Measurements from ENCODE around the gene EVA1A. TPM values are rescaled to one million over a fixed set of nuclear protein-coding genes. Genes with fewer than 3 reads are reported as not detected.
"Not testable (repeated sequence)": the region's sequence is repeated elsewhere in the genome, so short reads cannot be mapped to it uniquely, and the experiment has no call there.

The EVA1A gene
- total RNA-seq, 1 donor from 2014 or later, result 2.3 TPM

DNA sequence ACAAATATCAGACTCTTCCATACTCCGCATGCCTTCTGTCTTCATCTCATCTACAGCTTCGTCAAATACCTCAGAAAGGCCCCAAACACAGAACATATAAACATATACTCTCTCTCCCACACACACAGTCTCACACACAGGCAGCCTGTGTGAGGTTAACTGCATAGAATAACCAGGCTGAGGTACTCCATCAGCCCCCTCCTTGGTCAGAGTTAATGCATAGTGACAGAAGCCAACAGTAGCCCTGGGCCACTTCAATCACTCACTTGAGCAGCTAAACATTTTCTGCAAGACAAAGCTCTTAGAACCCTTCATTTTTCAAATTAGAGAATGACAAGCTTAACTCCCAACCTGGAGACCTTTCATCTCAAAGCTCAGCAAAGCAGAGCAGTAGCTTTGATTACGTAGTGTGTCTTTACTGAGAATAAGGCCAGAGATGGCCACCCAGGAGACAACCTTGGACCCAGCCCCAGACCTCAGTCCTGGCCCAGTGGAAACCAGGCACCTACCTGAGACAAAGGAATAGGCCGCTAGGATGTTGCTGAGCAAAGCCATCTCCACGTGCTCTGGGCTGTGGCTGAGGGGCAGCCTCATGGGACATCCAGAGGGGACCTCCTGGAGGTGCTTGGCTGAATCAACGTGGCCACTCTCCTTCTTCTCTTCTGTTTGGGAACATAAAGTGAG is 43.0 kb downstream of the EVA1A start:
- no peak for DNase-seq (ENCODE audit: low spot score)

DNA sequence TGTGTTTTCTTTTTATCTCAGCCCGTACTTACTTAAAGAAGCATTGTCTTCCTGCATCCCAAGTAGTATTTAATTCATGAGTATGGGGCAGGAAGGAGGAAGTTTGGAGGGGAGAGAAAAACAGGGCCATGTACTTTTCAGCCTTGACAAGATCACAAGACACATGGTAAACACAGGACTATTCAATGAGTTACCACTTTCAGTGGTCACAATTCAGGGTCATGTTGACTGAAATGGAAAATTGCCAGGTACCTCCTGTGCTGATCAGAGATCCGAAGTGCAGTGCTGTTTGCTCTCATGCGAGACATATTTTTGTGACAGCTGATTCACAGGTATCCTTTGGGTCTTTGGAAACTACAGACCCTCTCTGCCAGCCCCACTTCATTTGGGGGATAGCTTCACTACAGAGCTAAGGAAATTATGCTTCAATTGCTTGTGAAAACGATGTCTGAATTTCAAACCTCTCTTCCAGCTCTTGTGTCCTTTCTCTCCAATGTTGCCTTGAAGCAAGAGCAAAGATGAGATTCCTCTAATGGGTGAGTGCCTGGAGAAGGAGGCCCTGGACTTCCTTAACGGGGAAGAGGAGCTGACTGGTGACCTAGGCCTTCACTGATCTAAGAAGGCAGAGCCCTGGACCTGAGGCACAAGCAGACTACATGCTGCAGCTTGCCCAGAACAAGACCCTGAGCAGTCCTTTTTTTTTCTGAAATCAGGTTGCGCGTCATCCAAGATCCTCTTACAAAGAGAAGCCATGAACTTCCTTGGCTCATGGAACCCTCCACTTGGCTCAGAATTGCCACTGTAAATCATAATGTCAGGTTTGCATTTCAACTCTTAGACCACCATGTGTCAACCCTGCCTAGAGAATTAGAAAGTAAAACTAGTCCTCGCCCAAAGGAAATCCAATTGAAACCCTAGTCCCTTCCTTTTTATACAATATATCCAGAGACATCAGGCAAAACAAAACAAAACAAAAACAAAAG is 44.1 kb downstream of the EVA1A start:
- no peak for DNase-seq (ENCODE audit: low spot score)

DNA sequence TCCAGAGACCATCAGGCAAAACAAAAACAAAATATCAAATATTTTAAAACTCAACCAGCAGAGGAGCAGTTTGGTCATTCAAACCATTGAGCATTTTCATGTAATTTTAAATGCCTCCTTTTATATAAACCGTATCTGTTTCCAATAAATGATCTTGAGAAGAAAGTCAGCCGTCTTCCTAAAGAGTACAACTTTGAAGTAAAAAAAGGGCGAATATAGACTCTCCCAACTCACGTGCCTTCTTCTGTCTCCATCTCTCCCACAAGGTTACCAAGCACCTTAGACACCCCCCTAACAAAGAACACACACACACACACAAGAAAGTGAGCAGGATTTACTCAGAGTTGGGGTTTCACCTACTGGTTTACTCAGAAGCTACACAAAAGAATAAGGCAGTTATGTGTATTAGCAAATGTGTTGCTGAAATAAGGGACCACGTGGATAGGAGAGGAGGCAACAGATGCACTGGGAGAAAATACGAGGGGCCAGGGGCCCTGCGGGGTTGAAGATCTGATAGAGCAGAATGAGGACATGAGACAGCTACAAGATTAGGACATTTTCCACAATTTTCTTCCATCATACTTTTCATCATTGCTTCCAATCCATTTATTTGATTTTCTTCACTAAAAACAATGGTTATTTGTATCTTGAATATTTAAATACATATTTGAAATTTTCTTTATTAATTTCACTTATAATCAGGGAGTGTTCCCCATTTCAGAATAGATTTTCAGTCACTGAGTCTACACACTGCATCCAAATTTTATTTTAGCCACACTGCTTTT is 45.0 kb downstream of the EVA1A start:
- no peak for DNase-seq (ENCODE audit: low spot score)

- DNase-seq (ENCODE audit: low spot score), result no peak
Measured at GRCh38 chr2:75513616-75514170, 47.0 kb downstream of the EVA1A start.

- DNase-seq (ENCODE audit: low spot score), result no peak
Measured at GRCh38 chr2:75512455-75513212, 48.1 kb downstream of the EVA1A start.

DNA sequence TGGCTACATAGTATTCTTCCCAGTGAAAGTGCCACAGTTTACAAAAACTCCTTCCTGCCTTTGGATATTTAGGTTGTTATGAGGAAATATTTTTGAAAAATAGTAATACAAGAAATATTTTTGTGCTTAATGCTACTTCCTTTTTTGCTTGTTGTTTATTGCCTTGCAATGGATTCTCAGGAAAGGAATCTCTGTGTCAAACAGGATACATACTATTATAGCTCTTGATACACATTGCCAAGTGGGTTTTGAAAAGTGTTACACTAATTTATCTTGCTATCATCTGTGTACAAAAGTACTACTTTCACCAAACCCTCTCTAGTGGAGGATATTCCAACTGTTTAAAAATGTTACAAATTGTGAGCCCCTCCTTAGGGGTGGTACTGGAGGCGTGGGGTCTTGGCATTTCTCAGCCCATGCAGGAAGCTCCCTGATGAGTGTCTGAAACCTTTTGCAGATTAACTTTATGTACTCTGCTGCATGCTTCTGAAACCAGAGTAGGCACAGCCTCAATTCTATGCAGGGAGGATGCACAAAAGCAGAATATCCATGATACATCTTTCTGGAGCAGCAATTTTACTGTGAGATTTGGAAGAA is 54.5 kb downstream of the EVA1A start:
- DNase-seq (ENCODE audit: low spot score), result no peak

DNA sequence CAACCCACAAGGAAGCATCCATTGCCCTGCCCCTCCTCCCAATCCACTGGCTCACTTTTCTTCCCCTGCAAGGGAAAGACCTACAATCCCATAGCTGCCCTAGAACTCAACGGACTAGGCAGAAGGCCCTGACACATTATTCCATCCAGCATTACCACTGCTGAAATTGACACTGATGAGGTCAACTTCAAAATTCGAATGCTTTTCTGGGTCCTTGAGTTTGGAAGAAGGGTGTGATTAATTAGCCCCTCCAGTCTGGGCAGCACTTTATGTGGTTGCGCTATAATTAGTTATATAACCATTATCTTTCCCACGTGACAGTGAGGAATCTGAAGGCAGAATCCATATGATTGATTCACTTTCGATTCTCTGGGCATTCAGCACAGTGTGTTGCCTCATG is 55.7 kb downstream of the EVA1A start:
- DNase-seq (ENCODE audit: low spot score), result no peak

- DNase-seq (ENCODE audit: low spot score), result no peak
Measured at GRCh38 chr2:75503048-75503607, 57.6 kb downstream of the EVA1A start.

GRCh38 chr2:75500633-75501032 is 60.1 kb downstream of the EVA1A start:
- no peak for DNase-seq (ENCODE audit: low spot score)

DNA sequence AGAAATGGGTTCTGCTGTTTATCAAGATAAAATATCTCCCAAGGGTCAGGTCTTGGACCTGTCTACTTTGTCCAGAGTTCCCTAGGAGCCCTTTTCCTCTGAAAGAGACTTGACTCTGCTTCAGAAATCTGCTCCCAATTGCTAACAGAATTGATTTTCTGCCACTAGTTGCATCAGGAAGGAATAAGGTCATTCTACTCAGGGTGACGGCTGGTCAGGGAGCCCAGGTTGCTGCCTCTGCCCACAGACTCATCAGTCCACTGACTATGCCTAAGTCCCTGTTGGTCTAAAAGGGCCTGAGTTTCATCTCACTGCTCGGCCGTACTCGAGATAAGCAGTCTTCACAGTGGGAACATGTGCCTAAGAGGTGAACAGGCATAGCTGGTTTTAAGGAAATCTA is 61.2 kb downstream of the EVA1A start:
- DNase-seq (ENCODE audit: low spot score), result no peak

- no peak for DNase-seq (ENCODE audit: low spot score)
Measured at GRCh38 chr2:75498907-75499306, 61.8 kb downstream of the EVA1A start.

GRCh38 chr2:75497256-75497655 is 63.5 kb downstream of the EVA1A start:
- no peak for DNase-seq (ENCODE audit: low spot score)

DNA sequence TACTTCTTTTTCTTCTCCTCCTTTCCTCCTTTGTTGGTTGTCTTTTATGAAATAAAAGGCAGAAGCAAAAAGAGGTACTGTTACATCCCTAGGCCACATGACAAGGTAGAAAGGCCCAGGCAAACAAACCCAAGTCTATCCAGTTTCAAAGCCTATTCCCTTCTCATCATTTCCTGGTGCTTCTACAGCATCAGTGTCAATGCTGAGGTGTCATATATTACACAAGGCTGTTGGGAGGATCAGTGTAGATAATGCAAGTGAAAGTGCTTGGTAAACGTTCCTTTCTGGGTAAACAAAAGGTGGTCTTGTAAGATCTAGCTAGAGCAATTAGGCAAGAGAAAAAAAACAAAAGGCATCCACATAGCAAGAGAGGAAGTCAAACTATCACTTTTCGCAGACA is 64.9 kb downstream of the EVA1A start:
- no peak for DNase-seq (ENCODE audit: low spot score)

DNA sequence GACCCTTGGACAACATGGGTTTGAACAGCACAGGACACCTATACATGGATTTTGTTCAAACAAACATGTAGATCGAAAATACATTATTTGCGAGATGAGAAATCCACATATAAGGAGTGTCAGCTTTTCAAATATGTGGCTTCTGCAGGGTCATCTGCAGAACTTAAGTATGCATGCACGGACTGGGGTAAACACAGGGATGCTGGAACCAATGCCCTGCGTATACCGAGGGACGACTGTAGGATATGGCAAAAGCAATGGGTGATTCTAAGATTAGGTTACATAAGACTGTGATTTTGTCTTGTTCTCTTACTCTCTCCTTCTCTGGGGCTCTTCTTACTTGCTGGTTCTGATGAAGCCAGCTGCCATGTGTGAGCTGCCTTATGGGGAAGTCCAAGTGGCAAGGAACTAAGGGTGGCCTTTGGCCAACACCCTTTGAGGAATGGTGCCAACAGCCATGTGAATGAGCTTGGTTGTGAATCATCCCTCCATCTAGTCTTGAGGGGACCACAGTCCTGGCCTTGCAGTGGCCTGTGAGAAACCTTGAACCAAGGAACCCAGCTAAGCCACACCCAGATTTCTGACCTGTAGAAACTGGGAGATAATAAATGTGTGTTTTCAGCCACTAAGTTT is 66.5 kb downstream of the EVA1A start:
- DNase-seq (ENCODE audit: low spot score), result no peak

DNA sequence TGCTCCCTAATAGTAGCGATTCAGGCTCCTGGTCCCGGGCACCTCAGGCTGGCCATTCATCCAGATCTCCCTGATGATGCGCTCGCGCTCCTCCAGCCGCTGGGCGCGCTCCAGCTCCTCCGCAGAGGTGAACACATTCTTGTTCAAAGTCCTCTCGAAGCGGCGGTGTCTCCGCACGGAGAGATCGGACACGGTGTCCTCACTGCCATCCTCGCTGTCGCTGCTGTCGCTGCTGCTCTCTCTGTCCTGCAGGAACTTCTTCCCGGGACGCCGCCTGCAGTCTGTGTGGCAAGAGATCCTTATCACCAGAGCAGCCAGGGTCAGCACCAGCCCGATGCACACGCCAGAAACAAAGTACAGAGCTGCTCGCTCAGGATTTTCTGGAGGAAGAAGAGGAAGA is 67.5 kb downstream of the EVA1A start:
- DNase-seq (ENCODE audit: low spot score), result no peak

DNA sequence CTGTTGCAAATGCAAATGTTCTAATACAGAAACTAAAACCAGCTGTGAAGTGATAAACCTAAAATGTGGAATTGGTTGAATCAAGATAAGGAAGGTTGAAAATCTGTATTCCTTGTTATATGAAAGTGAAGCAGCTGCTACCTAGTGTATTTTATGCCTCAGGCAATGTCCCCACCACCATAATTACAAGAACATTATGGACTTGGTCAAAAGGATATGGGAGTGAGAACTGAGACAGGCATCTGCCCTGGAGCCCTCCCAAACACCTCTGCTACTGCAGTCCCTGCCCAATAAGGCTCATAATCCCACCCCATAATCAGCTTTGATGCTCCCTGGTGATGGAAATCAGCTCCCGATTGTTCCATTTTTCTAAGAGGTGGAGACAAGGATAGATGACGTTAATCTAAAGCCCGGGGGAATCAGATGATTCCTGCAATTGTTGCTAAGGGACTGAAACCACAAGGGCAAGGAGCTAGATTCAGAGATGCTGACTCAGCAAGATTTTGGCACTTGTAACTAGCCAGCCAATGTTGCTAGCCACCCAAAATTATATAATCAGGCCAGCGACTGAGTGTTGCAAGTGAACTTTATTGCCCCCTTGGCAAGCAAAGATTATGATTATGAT is 69.5 kb downstream of the EVA1A start:
- DNase-seq (ENCODE audit: low spot score), result no peak

- DNase-seq (ENCODE audit: low spot score), result no peak
Measured at GRCh38 chr2:75489721-75490120, 71.0 kb downstream of the EVA1A start.

- DNase-seq (ENCODE audit: low spot score), result no peak
Measured at GRCh38 chr2:75488157-75488556, 72.6 kb downstream of the EVA1A start.

DNA sequence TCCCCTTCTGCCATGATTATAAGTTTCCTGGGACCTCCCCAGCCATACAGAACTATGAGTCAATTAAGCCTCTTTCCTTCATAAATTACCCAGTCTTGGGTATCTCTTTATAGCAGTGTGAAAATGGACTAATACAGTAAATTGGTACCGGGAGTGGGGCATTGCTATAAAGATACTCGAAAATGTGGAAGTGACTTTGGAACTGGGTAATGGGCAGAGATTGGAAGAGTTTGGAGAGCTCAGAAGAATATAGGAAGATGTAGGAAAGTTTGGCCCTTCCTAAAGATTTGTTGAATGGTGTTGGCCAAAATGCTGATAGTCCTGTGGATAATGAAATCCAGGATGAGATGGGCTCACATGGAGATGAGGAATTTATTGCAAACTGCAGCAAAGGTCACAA is 74.0 kb downstream of the EVA1A start:
- DNase-seq (ENCODE audit: low spot score), result not testable (repeated sequence)
